Renal pelvis (tissue), 4 donors: ENCODE results near the gene KPNA6. TPM values are rescaled to one million over a fixed set of nuclear protein-coding genes. Genes with fewer than 3 reads are reported as not detected.
"Not testable (repeated sequence)": the region's sequence is repeated elsewhere in the genome, so short reads cannot be mapped to it uniquely, and the experiment has no call there.

Experiments used
- DNase-seq: peaks from one replicate; pipeline ENCODE4 v3.0.0-alpha.2; 2013
- polyA plus RNA-seq, 3 donors: library from polyadenylated mRNA; unstranded; fragments of 120-200 nt; gene quantifications; one replicate each; pipeline ENCODE4 v1.2.1, GENCODE V29; 2013; ENCODE audit not compliant: insufficient read length in 3 of 3

Gene KPNA6
- polyA plus RNA-seq, 3 donors: 26.4 to 38.7 (median 38.0) TPM

DNA sequence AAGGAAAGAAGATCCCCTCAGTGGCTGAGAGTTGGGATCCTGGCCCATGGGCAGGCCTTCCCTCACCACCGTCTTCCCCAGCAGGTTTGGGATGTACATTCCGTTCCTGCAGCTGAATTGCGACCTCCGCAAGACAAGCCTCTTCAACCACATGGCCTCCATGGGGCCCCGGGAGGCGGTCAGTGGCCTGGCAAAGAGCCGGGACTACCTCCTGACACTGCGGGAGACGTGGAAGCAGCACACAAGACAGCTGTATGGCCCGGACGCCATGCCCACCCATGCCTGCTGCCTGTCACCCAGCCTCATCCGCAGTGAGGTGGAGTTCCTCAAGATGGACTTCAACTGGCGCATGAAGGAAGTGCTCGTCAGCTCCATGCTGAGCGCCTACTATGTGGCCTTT lies 16.3 kb upstream of the KPNA6 start:
- DNase-seq: no peak

DNA sequence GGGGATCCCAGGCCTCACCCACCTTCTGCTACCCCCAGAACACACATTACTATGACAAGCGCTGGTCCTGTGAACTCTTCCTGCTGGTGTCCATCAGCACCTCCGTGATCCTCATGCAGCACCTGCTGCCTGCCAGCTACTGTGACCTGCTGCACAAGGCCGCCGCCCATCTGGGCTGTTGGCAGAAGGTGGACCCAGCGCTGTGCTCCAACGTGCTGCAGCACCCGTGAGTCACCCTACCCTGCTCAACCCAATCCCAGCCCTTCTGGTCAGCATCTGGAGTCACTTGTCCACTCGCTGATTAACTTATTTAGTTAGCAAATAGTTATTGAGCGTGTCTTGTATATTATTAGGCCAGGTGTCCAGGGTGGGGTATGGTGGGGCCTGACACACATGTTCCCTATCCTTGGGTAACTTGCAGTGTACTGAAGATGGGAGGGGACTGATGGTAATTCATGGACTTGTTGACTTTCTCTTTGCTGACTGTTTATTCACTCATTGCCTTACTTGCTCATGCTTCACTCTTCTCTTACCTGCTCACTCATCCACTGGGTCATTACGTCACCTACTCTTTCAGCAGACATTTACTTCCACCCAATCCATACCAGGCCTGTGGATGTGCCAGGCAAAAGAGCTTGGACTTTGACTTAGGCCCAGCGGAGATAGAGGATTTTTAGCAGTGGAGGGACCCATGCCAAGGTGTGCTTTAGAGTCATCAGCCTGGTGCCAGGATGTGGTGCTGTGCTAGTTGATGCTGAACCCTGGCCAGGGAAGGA lies 12.9 kb upstream of the KPNA6 start:
- no peak for DNase-seq

DNA sequence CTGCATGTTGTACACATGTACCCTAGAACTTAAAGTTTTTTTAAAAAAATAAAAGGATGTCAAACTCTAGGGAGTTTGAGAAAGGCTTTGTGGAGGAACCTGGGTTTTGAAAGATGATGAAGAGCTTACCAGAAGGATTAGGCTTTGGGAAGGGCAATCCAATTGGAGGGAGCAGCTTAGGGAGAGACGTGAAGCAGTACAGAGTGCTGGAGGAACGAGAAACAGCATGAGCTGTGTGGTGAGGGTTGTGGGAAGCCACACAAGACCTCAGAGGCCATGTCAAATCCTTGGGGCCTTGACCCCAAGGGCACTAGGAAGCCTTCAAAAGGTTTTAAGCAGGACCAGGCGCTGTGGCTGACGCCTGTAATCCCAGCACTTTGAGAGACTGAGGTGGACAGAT lies 8.4 kb upstream of the KPNA6 start:
- DNase-seq: no peak

- DNase-seq: no peak
These were observed 7.5 kb upstream of the KPNA6 start for GRCh38 chr1:32100359-32100758.

- DNase-seq: no peak
These were observed 6.8 kb upstream of the KPNA6 start for GRCh38 chr1:32100807-32101708.

DNA sequence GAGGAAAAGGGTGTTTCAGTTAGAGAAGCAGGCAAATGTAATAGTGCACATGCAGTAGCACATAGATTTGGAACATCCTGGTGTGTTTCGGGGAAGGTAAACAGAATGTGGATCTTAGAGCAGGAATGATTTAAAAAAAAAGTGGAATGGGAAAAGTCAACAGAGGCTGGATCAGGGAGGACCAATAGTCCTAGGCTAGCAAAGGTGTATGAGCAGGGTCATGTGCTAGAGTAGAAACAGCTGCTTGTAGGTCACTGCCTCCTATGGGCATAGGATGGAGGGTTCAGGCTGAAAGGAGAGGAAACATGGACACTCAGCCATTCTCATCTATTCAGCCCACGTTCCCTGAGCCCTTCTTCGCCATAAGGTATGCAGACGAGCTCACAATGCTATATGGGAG lies 3.7 kb upstream of the KPNA6 start:
- no peak for DNase-seq

DNA sequence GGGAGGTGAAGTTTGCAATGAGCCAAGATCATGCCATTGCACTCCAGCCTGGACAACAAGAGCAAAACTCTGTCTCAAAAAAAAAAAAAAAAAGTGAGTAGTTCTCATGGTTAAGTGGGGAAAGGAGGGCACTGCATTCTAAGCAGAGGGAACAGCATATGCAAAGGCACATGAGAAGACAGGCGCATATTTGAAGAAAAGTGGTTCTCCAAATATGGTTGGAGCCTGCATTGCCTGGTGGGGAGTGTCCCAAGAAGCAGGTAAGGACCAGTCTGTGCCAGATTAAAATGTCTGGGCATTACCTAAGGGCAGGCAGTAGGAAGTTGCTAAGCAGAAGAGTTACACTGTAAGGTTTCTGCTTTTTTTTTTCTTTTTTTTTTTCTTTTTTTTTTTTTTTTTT lies 2.5 kb upstream of the KPNA6 start:
- no peak for DNase-seq

DNA sequence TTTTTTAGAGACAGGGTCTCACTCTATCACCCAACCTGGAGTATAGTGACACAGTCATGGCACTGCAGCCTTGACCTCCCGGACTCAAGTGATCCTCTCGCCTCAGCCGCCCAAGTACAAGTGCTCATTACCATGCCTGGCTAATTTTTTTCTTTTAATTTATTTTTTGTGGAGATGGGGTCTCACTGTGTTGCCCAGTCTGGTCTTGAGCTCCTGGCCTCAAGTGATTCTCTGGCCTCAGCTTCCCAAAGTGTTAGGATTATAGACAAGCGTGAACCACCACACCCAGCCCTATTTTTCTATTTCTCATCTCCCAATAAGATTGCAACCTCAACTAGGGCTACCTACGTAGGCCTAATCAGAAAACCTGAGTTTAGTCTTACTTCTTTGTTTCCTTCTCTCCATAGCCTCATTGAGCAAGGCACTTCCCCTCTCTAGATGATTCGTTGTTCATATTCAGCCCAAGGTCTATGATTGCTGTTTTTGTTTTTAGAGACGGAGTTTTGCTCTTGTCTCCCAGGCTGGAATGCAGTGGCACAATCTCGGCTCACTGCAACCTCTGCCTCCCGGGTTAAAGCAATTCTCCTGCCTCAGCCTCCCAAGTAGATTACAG lies 1.1 kb upstream of the KPNA6 start:
- no peak for DNase-seq

GRCh38 chr1:32111040-32111623 lies 3.3 kb downstream of the KPNA6 start:
- no peak for DNase-seq

DNA sequence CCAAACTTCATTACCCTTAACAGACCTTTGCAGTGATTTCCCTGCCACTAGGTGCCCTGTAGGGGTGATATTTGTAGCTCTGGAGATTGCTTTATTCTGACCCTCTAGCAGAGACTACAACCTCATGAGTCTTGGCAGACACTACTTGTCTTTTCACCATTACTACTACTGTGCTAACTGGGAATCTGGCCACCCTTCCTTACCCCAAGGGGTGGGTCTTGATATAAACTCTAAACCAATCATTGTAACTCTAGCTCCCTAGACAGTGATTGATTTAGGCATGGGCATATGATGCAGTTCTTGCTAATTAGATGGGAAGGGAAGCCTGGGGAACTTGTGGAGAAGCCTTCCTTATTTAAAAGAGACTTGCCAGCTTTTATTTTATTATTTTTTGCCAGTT lies 3.9 kb downstream of the KPNA6 start:
- no peak for DNase-seq

DNA sequence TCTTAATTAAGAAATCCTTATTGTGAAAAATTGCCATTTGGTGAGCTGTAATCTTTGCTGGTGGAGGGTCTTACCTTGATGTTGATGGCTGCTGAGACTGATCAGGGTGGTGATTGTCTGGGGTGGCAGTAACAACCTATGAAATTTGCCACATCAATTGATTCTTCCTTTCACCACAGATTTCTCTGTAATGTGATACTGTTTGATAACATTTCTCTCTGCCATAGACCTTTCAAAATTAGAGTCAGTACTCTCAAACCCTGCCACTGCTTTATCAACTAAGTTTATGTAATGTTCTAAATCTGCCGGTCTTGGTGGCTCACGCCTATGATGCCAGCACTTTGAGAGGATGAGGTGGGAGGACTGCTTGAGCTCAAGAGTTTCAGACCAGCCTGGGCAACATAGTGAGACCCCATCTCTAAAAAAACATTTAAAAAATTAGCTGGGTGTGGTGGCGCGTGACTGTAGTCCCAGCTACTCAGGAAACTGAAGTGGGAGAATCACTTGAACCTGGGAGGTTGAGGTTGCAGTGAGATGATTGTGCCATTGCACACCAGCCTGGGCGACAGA lies 5.0 kb downstream of the KPNA6 start:
- no peak for DNase-seq

- not testable (repeated sequence) for DNase-seq
These were observed 5.6 kb downstream of the KPNA6 start for GRCh38 chr1:32113436-32113835.

GRCh38 chr1:32114420-32114819 lies 6.6 kb downstream of the KPNA6 start:
- DNase-seq: no peak

DNA sequence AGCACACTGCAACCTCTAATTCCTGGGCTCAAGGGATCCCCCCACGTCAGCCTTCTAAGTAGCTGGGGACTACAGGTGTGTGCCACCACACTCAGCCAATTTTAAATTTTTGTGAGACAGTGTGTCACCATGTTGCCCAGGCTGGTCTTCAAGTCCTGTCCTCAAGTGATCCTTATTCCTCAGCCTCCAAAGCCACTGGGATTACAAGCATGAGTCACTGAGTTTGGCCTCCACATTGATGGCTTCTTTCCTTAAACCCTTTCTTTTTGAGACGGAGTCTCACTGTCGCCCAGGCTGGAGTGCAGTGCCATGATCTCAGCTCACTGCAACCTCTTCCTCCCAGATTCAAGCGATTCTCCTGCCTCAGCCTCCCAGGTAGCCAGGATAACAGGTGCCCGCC lies 7.6 kb downstream of the KPNA6 start:
- DNase-seq: no peak

- DNase-seq: no peak
These were observed 8.7 kb downstream of the KPNA6 start for GRCh38 chr1:32116531-32116930.

- DNase-seq: no peak
These were observed 14.3 kb downstream of the KPNA6 start for GRCh38 chr1:32122151-32122550.

DNA sequence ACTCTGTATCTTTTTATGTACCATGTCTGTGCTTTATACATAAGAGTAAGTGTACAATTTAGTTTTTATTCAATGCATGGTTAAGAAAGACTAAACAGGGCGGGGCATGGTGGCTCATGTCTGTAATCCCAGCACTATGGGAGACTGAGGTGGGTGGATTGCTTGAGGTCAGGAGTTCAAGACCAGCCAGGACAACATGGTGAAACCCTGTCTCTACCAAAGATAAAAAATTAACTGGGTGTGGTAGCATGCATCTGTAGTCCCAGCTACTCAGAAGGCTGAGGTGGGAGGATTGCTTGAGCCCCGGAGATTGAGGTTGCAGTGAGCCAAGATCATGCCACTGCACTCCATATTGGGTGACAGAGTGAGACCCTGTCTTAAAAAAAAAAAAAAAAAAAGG lies 15.5 kb downstream of the KPNA6 start:
- not testable (repeated sequence) for DNase-seq

GRCh38 chr1:32125313-32125712 lies 17.5 kb downstream of the KPNA6 start:
- DNase-seq: no peak

DNA sequence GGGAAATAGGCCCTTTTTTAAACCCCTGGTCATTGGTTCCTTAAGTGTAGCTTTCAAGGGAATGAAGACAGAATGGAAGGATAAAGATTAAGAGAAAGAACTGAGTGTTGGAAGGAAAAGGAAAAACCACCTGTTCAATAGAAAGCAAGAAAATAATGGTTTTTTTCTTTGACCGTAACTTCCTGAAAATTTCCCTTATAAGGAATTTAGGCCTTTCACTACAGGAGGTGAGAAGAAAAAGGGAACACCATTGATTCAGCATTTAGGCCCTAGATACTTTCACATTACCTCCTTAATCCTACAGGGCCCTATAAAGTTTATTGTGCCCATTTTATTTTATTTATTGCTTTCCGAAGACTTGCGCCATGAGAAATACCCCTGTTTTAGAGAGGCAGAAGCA lies 18.9 kb downstream of the KPNA6 start:
- no peak for DNase-seq

GRCh38 chr1:32127409-32128198 lies 19.7 kb downstream of the KPNA6 start:
- DNase-seq: no peak

DNA sequence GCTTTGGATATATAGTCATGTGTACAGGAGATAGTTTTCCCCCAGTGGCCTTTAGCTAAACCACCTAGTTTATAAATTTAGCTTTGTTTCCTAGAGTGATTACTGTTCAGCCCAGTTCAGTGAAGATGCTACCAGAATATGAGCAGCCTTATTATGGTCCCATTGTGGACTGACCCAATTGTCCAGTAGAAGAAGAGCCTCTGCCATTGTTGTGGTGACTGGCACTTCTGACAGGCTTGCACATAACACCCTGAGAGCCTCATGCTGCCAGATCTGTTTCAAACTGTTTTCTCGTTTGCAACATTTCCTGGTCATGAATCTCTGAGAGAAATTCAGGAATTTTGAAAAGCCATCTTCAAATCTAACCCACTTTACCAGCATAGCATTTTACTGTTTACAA lies 20.6 kb downstream of the KPNA6 start:
- DNase-seq: no peak
